GM21447 (cell line): ENCODE measurements around the gene PDE2A.

ENCODE experiments used
- ATAC-seq: cut with Tn5 transposase; IDR thresholded peaks from one replicate; pipeline ENCODE4 v1.9.1; 2021; ENCODE audit not compliant: unreplicated experiment

The PDE2A gene

DNA sequence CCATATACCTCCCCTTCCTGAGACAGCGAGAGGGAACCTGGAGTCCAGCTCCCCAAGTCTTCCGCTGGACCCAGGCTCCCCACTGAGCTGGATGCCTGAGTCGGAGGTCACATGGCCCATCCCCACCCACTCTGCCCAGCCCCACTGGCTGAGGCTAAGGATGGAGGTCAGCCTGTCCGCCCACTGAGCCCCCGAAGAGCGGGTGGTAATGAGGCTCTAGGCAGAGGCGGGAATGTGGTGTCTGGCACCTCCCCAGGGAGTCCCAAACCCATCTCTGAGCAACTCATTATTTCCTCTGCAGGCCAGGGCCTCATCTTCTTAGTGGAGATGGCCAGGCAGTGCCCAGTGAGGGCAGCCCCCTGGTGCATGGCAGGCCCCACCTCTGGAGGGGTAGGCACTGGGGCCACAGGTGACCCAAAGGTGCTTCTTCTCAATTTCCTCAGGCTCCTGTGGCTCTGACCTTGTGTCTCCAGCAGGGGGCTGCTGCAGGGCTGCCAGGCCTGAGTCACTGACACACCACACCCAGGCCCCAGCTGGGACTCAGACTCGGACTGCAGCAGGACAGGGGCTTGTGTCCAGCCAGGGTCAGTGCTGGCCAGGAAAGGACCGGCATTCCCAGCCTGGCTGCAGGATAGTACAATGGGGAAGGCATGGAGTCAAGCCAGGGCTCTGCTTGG is 10.2 kb upstream of the PDE2A start:
- no peak for ATAC-seq

DNA sequence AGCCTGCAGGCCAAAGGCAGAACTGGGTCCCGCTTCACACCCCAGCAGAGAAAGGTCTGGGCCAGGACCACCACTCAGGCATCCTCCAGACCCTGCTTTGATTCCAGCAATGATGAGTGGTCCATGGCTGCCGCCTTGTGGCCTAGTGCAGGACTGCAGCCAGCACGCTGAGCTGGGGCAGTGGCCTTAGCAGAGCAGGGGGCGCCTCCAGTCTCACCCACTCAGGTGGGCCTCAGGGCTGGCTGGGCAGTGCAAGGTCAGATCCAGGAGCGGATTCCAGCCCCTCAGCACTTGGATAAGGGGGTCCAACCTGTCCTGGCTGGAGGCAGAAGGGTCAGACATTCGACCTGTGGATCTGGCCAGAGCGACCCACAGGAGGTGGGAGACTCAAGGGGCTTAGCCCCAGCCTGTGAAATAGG is 9.6 kb upstream of the PDE2A start:
- no peak for ATAC-seq

DNA sequence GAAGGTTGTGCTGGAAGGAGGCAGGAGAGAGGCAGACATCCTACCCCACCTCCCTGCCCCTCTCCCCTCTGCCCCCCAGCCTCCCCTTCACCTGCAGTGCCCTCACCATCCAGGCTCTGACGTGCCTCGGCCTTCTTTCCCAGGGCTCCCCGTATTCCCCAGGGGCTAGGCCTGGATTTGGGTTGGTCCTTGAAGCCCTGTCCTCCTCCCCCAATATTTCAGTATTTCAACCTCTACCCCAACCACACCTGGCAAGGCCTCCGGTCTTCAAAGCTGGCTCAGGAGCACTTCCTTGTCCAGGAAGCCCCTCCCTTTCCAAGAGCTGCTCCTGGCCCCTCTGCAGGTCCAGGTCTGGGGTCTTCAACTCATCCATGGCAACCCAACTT is 8.6 kb upstream of the PDE2A start:
- no peak for ATAC-seq

DNA sequence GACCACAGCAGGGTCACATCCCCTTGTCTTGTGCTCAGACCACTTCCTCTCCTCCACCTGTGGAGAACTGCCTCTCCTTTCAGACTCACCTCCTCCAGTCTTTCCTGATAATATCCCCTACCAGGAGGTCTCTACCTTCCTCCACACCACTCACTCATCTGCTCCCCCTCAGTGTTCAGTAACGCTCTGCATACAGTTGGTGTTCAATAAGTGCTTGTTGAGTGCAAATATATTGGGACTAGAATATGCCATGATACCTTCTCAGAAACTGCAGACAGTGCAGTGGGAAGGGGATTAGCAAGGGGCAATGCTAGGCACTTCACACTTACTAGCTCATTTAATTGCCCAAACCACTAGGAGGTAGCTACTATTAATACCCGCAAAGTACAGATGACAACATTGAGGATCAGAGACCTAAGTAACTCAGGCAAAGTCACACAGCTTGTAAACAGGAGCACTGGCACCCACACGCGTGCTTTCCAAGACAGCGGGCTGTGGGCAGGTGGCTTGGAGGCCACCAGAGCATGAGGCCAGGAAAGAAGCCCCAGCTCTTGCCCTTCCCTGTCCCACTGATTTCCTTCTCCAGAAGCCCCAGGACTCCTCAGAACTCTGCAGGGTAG is 8.1 kb upstream of the PDE2A start:
- ATAC-seq: no peak

GRCh38 chr11:72681226-72682153 is 7.3 kb upstream of the PDE2A start:
- ATAC-seq: no peak

GRCh38 chr11:72680624-72681158 is 6.5 kb upstream of the PDE2A start:
- ATAC-seq: no peak

- ATAC-seq: no peak
Measured at GRCh38 chr11:72679869-72680268, 5.6 kb upstream of the PDE2A start.

DNA sequence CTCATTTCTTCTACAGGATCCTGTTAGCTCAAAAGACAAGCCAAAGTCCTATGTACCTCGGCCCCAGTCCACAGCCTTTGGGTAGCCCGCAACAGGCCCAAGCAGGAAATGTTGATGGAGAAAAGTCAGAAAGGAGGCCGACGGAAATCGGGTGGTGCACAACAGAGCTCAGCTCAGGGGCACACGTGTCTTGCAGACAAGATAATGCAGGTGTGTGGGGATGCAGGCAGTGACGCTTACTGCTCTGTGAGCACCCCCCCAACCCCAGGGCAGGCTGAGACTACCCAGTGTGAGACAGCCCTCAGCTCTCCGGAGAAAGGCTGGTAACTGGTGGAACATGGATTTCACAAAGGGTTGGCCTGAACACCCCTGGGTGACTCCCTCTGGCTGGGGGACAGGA is 4.3 kb upstream of the PDE2A start:
- ATAC-seq: no peak

- ATAC-seq: no peak
Measured at GRCh38 chr11:72676861-72677341, 2.7 kb upstream of the PDE2A start.

DNA sequence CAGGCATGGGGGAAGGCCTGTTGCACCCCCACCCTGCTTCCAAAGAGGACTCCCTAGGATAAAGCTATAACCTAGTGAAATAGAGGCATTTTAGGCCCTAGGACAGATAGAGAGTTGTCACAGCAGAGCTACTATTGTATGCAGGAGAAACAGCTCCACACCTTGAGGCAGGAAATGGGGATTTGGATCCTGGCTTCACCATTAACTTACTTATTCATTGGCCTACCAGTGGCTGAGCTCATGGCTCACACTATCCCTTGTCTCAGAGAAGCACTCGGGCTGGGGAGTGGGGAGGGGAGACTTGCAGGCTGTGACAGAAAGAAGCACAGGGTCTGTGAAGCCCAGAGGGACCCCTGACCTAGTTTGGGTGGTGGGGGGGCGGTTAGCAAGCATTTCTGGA is 999 bp upstream of the PDE2A start:
- no peak for ATAC-seq

- no peak for ATAC-seq
Measured at GRCh38 chr11:72673284-72673942, 809 bp downstream of the PDE2A start.

DNA sequence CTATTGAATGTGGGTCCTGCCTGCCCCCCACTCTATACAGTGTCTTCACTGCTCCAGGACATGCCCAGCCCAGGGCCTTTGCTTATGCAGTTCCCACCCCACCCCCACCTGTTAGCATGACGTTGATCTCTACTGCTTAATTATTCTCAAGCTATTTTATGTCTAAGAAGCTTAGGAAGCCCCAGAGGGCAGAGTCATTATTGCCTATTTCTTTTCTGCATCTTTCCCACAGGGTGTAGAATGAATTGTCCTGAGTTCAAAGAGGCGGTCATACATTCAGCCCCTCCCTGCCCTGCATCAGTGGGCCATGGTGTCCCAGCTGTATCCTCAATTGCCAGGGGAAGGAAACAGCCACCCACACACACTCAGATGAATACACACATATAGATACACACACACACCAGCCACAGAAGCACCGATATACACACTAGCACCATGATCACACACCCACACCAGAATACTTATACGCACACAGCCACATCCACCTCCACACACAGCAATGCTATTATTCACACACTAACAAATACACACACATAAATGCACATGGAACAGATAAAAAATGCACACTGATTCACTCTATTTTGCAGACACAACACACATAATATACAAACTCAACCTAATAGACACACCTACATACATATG is 1.5 kb downstream of the PDE2A start:
- ATAC-seq: no peak

- no peak for ATAC-seq
Measured at GRCh38 chr11:72671152-72672099, 2.8 kb downstream of the PDE2A start.

DNA sequence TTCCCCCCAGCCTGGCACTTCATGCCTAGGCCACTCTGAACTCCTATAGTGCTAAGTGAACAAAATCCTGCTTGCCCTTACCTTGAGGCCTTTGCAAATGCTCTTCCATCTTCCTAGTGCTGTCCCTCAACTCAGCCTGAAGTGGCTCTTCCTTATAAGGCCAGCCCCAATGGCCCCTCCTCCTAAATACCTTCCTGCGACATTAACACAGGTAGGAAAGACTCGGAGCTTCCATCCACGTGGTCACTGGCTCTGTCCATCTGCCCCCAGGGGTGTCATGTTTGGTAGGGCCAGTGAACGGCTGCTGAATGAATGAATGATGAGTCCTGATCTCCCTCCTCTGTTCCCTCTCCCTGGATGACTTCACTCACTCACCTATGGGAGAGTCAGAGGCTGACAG is 4.2 kb downstream of the PDE2A start:
- ATAC-seq: no peak

DNA sequence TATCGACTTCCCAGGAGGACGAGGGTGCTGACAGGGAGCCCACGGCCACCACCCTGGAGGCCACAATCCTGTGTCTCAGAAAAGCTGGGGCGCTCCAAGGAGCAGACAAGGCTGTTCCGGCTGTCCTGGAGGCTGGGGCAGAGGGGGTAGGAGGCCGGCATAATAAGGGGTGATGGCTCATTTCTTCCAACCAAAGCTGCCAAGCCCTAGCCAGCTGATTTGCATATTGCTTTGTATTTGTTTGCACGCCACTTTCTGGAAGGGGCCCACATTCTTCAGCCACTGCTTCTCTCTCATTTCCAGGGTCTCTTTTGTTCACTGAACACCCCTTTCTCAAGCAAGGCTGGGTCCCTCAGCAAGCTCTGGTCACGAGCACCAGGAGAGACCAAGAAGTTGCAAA is 4.7 kb downstream of the PDE2A start:
- no peak for ATAC-seq

DNA sequence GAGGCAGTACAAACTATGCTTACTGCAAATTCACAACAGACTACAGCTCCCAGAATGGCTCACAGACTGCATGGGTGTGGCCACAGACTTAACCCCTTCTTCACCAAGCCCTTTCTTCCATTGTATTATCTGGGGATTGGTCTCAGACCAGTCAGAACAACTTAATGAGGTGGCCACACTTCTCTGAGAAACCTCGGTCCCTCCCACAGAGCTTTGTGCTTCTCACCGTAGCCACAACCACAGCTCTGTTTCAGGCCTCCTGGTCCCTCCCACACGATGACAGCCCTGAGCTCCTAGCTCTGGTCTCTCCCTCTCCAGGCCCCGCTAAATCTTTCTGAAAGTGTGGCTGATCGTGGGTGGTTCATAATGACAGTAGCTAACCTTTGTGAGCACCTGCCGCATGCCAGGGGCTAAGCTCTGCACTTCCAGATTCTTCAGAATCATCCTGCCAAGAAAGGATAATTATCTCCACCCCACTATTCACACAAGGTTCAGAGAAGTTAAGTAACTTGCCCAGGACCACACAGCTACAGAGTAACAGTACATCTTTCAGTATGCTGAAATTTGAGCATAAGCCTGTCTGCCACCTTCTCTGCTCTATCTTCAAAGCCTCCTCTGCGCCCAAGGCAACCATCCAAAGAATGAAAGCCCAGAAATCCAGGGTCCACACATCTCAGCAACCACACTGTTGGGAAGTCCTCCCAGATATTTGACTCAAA is 5.4 kb downstream of the PDE2A start:
- ATAC-seq: no peak

DNA sequence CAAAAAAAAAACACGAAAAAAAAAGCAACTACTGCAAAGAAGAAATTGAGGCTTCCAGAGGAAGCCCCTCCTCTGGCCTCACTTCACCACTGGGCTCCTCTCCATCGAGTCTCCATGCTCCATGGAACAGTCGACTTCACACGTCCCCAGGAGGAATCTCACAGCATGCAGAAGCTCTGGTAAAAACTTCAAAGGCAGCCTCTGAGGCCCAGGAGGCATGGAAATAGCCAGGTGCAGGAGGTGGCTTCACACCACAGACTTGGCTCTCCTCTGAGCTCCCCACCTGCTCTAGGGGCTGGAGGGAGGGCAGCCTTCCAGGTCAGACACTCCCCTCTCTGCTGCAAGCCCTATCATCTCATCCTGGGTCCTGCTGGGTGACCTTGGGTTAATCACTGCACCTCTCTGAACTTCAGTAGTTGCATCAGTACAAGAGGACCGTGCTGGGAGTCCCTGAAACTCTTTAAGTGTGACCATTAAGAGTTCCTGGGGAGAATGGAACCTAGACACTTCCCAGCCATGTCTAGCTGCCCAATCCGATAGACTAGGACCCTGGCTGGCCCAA is 8.2 kb downstream of the PDE2A start:
- no peak for ATAC-seq

GRCh38 chr11:72662036-72662435 is 12.2 kb downstream of the PDE2A start:
- no peak for ATAC-seq
